Suppressor macrophage treated with lipopolysaccharide for 4 hours (primary cell): ENCODE results near the gene UBR3.
"Not testable (repeated sequence)": the region's sequence is repeated elsewhere in the genome, so short reads cannot be mapped to it uniquely, and the experiment has no call there.

Experiments used
- DNase-seq: peaks from one replicate; pipeline ENCODE4 v3.0.0-alpha.2; 2020

UBR3 gene

DNA sequence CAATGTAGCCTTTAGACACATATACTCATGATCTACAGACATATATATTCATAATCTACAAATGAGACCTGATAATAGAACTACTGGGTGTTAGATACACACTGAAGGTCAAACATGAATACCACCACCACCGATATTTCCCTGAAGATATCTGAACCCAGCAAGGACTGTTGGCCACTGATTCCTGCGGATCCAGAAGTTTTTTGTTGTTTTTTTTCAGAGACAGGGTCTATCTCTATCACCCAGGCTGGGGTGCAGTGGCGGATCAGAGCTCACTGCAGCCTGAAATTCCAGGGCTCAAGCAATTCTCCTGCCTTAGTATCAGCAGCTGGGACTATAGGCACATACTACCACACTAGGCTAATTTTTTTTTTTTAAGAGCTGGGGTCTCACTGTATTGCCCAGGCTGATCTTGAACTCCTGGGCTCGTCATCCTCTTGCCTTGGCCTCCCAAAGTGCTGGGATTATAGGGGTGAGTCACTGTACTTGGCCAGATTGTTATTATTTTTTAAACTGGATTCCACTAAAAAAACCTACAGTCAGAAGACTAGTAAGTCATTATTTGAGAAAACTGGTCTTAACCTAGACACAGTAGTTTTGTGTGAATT lies 4.4 kb upstream of the UBR3 start:
- DNase-seq, result no peak

- no peak for DNase-seq
Observed at GRCh38 chr2:169823996-169824372, 3.3 kb upstream of the UBR3 start.

DNA sequence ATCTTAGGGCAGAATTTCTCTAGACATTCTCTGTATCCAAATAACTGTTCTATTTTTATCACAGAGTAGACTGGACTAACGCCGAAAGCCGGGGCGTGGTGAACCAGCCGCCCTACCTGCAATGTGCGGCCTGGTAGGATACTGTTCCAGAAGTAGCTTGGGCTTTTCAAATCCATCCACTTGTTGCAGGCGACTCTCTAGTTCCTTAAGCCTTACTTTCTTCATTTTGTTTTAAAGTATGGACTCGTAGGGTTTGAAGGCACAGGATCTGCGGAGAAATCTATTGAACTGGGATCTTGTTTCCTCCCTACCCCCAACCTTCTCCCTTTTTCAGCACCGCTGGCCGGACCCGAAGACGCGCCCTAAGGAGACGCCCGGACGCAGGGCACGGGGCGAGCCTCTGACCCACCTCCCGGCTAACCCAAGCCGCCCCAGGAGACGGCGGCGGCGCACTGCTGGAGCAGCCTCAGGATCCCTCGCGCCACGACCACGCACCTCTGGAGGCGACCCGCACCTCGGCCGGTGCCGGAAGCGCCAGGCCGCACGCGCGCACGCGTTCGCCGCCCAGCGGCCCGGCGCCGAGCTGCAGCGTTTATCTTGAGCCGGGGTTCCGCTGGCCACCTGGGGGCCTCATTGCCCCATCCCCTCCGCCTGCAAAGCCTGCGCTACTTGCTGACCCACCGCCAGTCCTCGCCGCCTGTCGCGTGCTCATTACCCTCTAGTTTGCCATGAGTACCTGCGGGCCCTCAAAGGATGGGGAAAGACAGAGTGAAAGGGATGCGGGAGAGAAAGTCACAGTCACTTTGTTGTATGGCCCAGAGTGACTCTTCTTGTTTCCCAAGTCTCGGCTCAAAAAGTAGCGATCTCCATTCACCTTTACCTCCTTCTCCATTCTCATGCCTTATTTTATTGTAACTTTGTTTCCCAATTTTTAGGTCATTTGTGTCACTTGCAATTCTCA lies 2.6 kb upstream of the UBR3 start, which contains the start of gene METTL5:
Gene METTL5, minus strand, starts transcription at position 533 of the 961 bp plus-strand sequence. Its CDS starts 308 bp downstream, at position 225.
- DNase-seq, result peak; percentile 88

DNA sequence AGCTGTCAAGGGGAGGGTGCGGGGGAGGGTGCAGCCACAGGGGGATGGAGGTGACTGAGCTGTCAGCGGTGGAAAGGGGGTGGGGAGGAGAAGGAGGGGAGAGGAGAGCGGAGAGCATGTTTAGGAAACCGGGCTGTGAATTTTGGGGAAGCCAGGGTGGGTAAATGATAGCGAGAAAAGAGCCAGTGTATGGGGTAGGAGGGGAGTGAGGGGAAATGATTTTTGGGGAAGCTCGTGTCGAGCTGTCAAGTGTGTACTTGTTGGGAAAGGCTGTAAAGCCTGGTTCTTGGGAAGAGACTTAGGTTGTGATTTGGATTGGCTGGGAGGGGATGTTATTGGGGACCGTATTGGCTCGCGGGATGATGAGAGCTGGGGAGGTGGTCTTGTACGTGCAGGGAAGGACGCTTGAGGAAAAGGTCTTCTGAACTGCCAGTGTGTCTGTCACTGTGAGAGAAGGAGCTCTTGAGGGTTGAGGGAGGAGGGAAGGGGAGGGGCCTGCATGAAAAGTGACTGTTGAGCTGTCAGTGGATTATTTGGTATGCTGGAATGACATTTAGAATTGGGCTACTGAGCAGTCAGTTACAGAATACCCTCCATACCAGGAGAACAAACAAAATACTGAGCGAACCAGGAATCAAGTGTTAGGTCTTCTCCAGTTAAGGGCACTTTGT lies 1.0 kb downstream of the UBR3 start:
- DNase-seq, result peak; percentile 39

GRCh38 chr2:169834401-169834800 lies 7.1 kb downstream of the UBR3 start:
- no peak for DNase-seq

- no peak for DNase-seq
Observed at GRCh38 chr2:169838743-169839489, 11.7 kb downstream of the UBR3 start.

GRCh38 chr2:169839954-169840746 lies 12.9 kb downstream of the UBR3 start:
- no peak for DNase-seq

- no peak for DNase-seq
Observed at GRCh38 chr2:169840747-169841142, 13.5 kb downstream of the UBR3 start.

DNA sequence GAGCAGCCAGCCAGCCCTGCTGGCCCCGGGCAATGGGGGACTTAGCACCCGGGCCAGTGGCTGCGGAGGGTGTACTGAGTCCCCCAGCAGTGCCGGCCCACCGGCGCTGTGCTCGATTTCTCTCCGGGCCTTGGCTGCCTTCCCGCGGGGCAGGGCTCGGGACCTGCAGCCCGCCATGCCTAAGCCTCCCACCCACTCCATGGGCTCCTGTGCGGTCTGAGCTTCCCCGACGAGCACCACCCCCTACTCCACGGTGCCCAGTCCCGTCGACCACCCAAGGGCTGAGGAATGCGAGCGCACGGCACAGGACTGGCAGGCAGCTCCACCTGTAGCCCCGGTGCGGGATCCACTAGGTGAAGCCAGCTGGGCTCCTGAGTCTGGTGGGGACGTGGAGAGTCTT lies 14.4 kb downstream of the UBR3 start:
- DNase-seq, result not testable (repeated sequence)

DNA sequence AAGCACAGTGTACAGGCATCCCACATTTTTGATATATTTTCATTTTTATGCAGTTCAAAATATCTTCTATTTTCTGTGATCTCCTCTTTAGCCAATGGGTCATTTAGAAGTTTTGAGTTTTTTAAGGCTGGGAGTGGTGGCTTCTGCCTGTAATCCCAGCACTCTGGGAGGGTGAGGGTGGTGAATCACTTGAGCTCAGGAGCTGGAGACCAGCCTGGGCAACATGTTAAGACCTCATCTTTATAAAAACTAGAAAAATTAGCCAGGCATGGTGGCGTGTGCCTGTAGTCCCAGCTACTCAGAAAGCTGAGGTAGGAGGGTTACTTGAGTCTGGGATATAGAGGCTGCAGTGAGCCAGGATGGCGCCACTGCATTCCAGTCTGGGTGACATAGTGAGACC lies 17.8 kb downstream of the UBR3 start:
- no peak for DNase-seq

DNA sequence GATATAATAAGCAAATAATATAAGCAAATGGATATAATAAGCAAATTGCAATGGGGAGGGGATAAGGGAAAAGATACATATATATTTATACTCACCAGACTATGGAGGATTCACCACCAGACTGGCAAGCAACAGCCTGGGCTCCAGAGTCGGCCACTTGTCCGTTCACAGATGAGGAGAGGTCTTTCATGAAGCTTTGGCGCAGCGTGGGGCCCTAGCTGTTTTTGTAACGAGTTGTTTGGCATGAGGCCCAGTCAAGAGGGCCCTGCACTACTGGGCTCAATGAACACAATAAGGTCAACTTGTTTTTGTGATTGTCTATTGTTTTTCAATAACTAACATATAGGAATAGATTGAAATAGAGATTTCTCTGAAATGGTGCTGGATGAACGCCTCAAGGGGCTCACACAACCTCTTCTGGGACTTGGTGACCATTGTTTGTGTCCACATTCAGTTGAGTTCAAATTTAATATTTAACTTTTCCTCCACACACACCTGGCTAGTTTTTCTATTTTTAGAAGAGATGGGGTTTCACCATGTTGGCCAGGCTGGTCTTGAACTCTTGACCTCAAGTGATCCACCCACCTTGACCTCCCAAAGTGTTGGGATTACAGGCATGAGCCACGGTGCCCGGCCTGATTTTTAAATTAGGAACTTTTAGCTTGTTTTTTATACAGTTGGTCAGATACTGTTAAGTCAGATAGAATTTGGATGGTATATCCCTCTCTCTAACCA lies 21.9 kb downstream of the UBR3 start:
- not testable (repeated sequence) for DNase-seq

DNA sequence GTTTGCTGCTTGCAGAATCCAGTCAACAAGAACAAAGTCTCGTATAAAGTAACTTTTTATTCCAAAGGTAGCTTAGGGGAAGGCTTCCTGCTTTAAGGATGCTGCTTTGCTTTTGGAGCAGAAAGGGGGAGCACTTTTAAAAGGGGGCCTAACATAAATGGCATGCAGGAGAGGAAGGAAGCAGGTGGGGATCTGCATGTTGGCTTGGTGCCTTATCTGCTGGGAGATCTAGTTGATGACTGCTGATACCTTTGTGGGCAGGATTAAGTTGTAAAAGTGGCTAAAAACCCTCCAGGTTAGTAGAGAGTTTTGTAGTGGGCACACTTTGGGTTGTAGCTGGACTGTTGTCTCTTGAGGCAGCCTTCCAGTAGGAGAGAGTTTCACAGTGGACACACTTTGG lies 22.5 kb downstream of the UBR3 start:
- no peak for DNase-seq

DNA sequence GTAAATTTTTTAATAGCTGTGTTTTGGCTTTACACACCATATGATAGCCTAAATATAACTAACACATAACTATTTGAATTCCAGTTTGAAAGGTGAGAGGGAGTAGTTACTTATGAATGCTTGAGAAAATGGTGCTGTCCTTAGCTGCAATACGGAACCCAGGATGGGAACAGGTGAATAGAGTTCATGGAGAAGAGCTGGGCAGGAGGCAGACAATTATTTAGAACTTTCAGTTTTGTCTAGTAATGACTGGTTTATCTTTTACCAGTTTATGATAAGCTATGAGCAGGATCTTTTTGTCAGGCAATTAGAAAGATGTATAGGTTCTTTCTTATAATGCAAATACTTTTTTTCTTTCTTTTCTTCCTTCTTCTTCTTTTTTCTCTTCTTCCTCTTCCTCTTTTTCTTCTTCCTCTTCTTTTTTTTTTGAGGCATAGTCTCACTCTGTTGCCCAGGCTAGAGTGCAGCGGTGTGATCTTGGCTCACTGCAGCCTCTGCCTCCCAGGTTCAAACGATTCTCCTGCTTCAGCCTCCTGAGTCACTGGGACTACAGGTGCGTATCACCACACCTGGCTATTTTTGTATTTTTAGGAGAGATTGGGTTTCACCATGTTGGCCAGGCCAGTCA lies 25.9 kb downstream of the UBR3 start:
- no peak for DNase-seq

GRCh38 chr2:169855281-169856258 lies 28.3 kb downstream of the UBR3 start:
- DNase-seq, result not testable (repeated sequence)

GRCh38 chr2:169859423-169859822 lies 32.2 kb downstream of the UBR3 start:
- no peak for DNase-seq

- no peak for DNase-seq
Observed at GRCh38 chr2:169860149-169860548, 32.9 kb downstream of the UBR3 start.

GRCh38 chr2:169862816-169863215 lies 35.6 kb downstream of the UBR3 start:
- no peak for DNase-seq

GRCh38 chr2:169865492-169865891 lies 38.2 kb downstream of the UBR3 start:
- DNase-seq, result no peak

DNA sequence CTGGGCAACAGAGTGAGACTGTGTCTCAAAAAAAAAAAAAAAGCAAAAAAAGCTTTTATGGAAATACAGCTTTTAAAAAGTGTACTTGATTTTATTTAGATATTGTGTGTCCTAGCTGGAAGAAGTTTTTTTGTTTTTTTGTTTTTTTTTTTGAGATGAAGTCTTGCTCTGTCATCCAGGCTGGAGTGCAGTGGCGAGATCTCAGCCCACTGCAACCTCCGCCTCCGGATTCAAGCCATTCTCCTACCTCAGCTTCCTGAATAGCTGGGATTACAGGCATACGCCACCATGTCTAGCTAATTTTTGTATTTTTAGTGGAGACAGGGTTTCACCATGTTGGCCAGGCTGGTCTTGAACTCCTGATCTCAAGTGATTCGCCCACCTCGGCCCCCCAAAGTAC lies 39.0 kb downstream of the UBR3 start:
- DNase-seq, result not testable (repeated sequence)

- DNase-seq, result no peak
Observed at GRCh38 chr2:169867579-169867978, 40.3 kb downstream of the UBR3 start.
